DMS153 treated with DMSO at 0.1 percent for 48 hours (cell line): Measurements from ENCODE around the gene CDC25C.
"Not testable (repeated sequence)": the region's sequence is repeated elsewhere in the genome, so short reads cannot be mapped to it uniquely, and the experiment has no call there.

Source experiments
- DNase-seq: peaks from one replicate; lab custom pipeline; 2025; ENCODE audit not compliant: unreplicated experiment; lab: John Stamatoyannopoulos, UW

The CDC25C gene

DNA sequence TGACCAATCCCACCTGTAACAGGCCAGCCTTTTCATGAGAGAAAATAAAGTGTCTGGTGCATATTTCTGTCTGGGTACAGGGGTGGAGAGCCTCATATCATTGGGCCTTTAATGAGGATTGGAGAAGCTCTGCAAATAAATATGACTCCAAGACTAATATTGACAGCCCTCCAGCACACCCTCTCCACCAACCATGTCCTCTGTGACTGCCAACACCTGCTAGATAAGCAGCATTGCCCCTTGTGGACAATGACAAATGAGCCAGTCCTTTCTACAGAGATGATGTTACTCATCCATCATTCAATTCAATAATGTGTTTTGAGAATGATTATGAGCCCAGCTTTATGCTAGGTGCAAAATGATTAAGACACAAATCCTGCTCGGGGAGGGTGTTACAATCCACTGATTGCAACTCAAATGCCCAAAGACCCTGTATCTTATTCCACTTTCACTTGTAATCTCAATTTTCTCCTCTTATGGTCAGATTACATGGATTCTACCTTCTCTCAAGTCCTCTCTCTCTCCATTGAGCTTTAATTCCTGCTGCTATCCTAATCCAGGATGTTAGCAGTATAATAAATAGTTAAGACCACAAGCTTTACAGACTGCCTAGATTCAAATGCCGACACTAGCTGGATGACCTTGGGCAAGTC, 55.1 kb downstream of the CDC25C start:
- DNase-seq, result peak; percentile 1

DNA sequence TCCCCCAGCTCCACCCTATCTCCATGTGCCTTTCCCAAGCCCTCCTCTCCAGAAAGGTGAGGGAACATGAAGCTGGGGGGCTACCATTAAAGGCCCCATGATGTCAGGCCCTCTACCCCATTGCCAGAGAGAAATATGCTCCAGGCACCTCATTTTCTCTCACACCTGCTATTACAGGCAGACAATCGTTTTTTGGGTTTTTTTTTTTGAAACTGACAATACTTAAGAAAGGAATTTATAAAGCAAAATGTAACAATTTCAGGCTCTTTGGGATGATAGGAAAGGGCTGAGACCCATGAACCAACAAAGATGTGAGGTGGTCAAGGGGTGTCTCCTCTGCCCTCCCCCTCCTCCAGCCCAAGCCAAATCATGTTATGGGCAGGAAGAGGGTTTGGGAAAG, 55.7 kb downstream of the CDC25C start:
- DNase-seq, result no peak

DNA sequence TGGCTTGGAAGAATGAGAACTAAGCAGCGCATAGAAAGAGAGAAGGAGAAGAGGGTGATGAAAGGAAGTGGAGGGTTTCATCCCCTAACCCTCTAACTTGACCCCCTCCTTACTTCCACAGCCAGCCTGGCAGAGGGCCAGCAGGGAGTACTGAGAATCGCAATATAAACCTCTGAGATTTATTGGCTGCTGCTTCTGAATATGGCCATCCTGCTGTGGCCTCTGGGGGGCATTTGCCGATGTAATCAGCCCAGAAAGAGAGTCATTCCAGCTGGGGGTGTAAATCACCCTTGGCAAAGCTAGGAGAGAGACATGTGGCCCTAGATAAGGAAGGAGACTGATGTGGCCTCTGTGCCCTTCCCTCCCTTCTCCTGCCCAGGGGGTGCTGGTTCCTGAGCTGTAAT, 56.2 kb downstream of the CDC25C start:
- DNase-seq, result no peak

DNA sequence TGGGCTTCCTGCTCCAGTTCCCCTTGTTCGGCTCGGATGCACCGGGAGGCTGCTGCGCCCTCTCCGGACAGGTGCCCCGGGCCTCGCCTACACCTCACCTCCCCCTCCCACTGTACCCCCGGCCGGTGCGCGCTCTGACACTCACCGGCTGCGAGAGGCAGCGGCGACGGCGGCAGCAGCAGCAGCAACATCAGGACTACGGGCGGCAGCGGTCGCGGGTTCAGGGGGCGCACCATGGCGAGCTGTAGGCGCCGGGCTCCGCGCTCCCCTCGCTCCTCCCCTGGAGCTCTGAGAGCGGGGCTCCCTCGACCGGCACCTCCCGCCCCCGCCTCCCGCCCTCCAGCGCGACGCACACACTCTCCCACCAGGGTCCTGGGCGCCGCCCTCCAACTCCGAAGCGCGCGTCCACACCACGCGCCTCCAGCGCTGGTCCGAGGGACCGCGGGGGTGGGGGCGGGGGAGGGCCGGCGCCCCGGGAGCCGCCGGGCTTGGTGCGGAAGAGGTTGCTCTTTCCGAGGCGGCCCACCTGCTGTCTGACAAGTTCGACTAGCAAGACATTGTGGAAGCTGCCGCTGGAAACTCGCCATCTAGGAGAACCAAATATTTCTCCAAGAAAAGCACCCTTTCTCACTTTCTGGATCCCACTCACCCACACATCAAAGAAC, 57.3 kb downstream of the CDC25C start, which contains the start of gene GFRA3:
GFRA3 (minus strand) TSS at position 433 of the 665 bp plus-strand sequence; CDS start at position 236, 197 bp downstream.
- no peak for DNase-seq

DNA sequence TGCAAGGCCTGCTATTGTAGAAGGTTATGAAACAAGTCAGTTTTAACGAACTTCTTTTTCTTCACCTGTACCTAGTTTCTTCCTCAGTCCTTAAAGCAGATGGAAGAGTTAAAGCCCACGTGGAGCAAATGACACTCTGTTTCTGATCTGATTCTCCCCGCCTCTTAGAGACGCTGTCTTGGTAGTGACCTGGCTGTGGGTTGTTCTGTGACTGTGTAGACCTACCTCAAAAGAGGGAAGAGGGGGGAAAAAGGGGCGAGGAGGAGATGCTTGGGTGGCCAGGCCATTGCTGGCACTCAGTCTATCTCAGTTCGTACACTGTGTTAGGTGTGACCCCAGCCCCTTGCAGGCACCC, 57.8 kb downstream of the CDC25C start:
- DNase-seq, result no peak

DNA sequence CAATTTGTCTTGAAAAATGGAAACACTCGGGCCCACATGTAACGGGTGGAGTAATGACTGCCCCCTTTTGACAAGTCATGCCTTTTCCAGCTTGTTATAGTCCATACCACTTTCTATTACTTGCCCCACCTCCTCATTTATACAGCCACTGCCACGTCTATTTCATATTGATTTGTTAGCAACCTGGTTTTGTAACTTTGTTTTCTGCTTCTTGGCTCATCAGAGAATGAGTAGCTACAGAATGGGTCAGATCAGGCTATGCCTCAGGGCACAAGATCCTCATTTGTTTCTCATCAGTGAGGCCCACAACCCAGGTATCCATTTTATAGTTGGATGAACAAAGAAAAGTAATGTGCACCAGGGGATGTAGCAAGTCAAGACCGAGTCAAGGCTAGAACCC, 58.9 kb downstream of the CDC25C start:
- DNase-seq, result no peak

DNA sequence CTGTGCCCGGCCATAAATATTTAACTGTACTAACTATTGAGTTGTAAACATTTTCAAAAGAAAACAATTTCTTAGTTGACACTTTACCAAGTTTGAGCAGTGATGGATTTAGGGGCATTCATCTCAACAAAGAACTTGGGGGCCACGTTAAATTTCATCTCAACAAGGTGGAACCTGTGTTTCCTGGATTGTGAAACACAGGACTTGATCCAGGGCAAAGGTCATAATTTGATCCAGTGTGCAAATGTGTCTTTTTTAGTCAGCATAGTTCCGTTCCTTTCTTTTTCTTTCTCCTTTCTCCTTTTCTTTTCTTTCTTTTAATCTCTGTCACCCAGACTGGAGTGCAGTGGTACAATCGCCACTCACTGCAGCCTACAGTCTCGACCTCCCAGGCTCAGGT, 60.3 kb downstream of the CDC25C start:
- DNase-seq, result no peak

DNA sequence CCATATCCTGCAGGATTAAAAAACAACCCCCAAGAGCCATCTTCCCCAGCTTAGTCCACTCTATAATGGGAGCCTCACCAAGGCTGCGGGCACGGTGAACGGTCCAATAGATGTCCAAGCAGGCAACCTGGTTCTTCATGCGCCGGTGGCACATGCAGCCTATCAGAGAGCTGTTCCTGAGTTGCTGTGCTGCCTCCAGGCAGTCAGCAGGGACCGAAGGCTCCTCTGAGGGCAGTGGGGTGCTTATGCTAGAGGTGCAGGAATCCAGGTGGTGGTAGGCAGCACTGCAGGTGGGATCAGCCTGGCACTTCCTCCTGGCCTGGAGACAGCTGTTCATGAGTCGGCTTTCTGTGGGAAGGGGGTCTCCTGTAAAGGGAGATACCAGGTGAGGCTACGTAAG, 67.4 kb downstream of the CDC25C start:
- no peak for DNase-seq

DNA sequence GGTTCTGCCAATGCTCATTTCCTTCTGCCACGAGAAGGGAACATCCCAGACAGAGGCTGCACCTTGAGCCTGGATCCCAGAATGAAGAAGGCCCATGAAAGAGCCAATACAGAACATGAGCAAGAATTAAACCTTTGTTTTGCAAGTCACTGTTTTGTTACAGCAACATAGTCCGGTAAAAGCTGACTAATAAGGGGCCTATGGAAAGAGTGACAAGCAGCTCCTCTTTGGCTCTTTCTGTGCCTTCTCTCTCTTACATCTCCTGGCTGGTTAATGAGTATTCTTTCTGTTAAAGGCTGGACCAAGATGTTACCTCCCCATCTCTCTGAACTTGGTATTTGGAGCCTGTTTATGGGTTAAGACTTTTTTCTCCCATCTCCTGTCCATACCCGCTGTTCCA, 68.0 kb downstream of the CDC25C start:
- no peak for DNase-seq

DNA sequence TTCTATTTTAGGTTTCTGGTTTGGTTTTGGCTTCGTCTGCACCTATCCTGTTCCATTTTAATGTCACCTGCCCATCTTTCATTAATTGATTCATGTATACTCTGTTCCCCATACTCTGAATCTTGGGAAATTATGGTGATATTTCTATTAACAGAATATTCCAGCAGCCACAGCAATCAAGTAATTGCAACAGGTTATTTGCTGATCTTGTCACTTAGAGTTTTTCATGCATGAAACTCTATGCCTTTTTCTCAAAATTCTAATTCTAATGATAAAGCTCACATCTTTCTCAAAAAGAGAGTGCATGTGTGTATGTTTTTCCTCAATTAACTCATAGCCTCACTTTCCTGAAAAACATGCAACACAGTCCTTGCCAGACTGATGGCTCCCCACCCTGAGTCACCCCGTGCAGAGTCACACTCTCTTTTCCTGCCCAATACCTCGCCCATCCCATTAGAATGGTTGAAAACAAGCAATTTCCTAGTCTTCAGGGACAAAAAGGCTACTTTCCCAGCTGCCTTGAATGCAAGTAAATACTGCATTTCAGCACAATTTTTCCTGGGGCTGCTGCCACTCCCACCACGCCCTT, 72.8 kb downstream of the CDC25C start:
- DNase-seq, result no peak

DNA sequence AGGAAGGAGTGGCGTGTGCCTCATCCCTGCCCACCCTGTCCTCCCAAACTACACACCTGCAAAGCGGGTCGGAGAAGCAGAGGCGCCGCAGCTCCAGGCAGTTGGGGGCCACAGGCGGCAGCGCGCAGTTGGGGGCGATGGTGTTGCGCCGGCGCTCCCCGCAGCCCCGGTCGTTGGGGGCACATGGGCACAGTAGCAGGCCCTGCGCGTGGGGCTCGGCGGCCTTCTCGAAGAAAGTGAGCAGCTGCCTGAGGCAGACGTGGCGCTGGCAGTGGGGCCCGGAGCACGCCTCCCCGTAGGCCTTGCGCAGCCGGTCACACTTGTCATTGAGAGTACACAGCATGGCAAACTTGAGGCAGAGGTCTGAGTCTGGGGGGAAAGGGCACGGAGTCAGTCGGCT, 74.0 kb downstream of the CDC25C start:
- DNase-seq, result no peak

DNA sequence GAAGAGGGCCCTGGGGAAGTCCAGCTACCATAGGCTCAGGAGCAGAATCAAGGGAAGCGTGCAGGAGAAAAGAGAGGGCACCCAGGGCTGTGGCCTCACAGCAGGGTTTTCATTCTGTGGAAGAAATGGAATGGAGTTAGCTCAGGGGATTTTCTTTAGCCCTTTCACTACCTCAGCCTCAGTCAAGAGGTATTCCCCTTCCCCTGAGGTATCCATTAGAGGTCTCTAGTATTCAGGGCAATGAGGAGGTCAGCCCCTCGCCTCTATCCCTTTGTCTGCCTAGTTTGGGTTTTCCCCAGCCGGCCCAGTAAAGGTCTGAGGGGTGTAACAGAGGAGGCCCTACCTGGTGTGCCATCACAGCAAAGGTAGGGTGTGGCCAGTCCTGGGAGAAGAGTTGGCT, 78.7 kb downstream of the CDC25C start:
- DNase-seq, result no peak

DNA sequence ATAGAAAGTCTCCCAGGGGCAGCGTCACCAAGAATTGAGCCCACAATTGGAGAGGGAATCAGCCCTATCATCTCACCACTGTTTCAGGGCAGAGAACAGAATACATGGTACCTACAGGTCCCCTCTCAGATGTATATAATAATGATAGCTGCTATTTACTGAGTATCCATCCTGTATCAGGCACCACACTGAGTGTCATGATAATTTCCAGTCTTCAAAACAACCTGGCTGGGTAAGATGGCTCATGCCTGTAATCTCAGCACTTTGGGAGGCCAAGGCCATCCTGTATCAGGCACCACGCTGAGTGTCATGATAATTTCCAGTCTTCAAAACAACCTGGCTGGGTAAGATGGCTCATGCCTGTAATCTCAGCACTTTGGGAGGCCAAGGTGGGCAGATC, 83.8 kb downstream of the CDC25C start:
- DNase-seq, result not testable (repeated sequence)

DNA sequence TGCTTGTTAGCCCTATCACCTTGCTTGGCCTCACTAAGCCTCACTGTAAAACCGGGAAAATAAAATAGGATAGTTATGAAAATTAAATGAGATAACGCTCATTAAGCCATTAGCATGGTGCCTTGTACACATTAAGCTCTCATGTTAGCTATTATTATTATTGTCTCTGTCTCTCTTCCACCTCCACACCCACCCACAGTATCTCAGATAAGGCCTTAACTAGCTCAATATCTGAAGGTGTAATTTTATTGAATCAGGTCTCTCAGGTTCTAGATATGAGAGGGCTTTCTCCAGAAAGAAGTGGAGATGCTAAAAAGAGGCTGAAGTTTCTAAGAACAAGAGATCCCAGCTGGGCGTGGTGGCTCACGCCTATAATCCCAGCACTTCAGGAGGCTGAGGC, 84.8 kb downstream of the CDC25C start:
- DNase-seq, result no peak

DNA sequence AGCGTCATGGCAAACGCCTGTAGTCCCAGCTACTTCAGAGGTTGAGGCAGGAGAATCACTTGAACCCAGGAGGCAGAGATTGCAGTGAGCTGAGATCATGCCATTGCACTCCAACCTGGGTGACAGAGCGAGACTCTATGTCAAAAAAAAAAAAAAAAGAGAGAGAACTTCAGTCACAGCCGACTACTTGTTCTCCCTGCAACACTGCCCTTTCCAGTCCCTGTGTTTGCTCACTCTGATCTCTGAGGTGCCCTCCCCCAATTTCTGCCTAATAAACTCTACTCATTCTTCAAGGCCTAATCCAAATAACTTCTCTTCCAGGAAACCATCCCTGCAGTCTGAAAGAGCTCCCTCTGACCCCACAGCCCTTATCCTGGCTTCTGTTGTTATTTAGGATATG, 85.3 kb downstream of the CDC25C start:
- no peak for DNase-seq

DNA sequence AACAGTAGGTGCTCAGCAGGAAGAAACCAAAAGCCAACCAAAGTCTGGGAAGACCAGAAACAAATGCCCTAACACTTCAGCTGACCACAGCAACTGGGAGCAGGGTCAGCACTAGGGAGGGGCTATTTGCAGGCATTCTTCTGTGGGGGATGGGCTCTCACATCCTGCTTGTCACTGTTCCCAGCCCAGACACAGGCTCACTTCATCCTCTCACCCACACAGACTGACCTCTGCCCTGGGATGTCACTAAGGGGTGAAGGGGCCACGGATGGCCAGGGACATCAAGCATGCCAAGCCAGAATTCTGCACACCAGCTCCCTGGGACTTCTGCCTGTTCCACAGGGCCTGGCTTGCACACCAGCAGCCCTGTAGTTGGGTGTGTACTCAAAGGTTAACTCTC, 85.9 kb downstream of the CDC25C start:
- no peak for DNase-seq

DNA sequence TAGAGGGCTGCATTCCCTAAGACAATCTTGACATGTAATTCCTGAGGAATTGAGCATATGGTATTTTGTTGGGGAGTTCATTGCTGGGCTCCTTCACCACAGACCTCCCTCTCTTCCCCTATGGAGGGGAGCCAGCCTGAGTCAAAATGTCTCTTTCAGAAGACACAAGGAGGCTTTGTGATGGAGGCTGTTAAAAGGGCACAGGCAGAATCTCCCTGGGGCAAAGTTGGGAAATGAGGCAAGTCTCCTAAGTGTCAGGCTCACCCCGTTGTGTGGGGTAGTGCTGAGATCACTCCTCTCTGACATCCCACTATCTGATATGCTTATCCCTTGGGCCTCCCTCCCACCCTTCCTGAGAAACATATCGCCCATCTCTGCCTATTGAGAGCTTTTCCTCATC, 87.8 kb downstream of the CDC25C start:
- no peak for DNase-seq

DNA sequence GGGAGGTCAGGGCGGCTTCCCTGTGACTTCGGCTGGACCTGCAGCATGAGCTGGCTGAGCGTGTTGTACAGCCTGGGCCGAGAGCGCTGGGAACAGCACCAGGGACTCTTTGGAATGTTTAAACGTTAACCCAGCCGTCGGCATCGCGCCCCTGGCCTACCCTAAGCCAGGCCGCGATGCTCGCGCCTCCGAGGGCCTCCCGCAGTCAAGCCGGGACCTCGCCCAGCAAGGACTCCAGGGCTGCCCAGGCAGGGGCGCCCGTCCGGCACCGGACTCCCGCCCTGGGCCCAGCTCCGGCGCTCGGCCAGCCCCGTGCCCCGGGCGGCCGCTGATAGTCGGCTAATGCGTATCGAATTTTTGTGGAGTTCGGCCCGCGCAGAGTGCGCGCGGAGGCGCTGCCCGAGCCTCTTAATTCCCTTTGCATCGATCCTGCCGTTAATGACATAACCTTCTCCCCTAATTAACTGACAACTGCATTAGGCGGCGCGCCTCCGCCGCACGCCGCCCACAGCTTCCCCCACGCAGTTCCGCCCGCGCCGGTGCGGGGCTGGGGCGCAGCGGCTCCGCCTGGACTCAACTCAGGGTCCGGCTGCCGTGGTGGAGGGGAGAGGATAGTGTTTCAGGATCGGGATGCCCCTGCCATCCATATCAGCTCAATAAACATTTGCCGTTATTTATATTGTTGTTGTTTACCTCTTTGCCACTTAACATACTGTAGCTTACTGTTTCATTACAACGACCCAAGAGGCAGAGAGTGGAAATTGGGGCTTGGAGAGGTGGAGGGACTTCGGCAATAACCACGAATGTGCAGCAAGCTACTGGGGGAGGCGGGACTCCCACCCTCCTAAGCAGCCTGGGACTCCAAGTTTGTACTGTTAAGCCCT, 89.7 kb downstream of the CDC25C start:
- DNase-seq, result no peak

DNA sequence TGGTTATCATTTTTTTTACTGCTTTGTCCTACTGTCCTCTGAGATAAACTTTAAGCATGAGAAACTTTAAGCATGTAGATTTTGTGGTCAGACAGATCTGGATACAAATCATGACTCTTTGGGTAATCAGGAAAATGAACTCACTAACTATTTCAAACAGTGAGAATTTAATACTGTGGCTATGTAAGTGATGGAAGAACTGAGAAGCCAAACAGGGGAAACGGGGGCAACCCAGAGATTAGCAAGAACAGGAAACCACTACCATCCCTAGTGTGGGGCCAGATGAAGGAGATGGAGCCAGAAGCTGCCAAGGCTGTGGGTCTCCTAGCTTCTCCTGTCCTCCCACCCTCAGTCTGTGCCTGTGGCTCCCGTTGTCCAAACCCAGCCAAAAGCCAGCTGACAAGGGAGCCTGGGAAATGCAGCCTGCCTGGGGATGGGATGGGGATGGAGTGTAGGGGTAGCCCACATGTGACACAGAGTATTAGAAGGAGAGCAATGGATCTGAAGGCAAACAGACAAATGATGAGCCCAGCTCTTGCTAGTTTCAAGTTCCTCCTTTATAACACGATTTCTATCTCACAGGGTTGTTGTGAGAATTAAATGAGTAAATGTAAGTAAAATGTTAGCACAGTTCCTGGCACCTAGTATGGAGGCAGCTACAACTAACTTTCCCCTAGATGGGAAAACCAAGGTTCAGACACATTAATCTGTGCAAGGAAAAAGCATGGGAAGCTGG, 90.8 kb downstream of the CDC25C start:
- no peak for DNase-seq

DNA sequence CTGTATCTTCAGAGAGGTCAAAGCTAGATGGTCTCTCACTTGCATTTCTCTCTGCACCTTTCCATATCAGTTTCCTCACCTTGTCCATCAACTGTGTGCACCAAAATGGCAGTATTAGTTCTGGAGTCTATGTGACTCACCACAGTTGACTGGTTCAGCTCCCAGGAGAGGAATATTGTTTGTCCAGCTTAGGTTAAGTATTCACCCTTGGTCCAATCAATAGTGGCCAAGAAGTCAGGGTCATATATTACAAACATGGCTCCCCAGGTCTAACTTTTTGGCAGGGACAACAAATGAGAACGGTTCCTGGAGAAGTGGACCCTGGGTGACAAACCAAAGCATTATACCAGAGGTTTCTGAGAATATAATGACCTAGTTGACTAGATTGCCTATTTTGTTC, 93.6 kb downstream of the CDC25C start:
- no peak for DNase-seq
